H9 (cell line): ENCODE results near the gene MTA3. TPM values are rescaled to one million over a fixed set of nuclear protein-coding genes. Genes with fewer than 3 reads are reported as not detected.

Experiments
- DNase-seq: peaks from one replicate; pipeline ENCODE4 v3.0.0-alpha.2; 2017
- H2AFZ ChIP-seq: one replicate; pipeline ENCODE4 v1.6.1; 2013; ENCODE audit warnings: mild to moderate bottlenecking, low read length, control low read depth, moderate library complexity
- H2AK5ac ChIP-seq: 2 replicates; pipeline ENCODE4 v1.6.1; 2013; ENCODE audit warnings: low read length, control low read depth, mixed read lengths; ENCODE audit not compliant: insufficient read length
- H2BK120ac ChIP-seq: one replicate; pipeline ENCODE4 v1.6.1; 2013; ENCODE audit warnings: low read depth, mild to moderate bottlenecking, low read length, control low read depth, inconsistent platforms; ENCODE audit not compliant: poor library complexity, severe bottlenecking
- H2BK12ac ChIP-seq: 2 replicates; pipeline ENCODE4 v1.6.1; 2013; ENCODE audit warnings: low read length, control low read depth, mixed read lengths, low read depth; ENCODE audit not compliant: insufficient read length
- H2BK15ac ChIP-seq: 2 replicates; pipeline ENCODE4 v1.6.1; 2013; ENCODE audit warnings: low read depth, low read length, control low read depth
- H2BK20ac ChIP-seq: one replicate; pipeline ENCODE4 v1.6.1; 2013; ENCODE audit warnings: low read depth, mild to moderate bottlenecking, low read length, control low read depth, inconsistent platforms; ENCODE audit not compliant: poor library complexity, severe bottlenecking
- H2BK5ac ChIP-seq: 2 replicates; pipeline ENCODE4 v1.6.1; 2013; ENCODE audit warnings: low read length, control low read depth, mixed read lengths; ENCODE audit not compliant: insufficient read length
- H3K14ac ChIP-seq: 2 replicates; pipeline ENCODE4 v1.6.1; 2013; ENCODE audit warnings: low read length, control low read depth; ENCODE audit not compliant: insufficient read depth
- H3K18ac ChIP-seq: 2 replicates; pipeline ENCODE4 v1.6.1; 2013; ENCODE audit warnings: low read depth, mild to moderate bottlenecking, mixed read lengths, low read length, control low read depth; ENCODE audit not compliant: insufficient read length
- H3K23ac ChIP-seq: 2 replicates; pipeline ENCODE4 v1.6.1; 2013; ENCODE audit warnings: low read length, control low read depth, mixed read lengths, low read depth; ENCODE audit not compliant: insufficient read length
- H3K23me2 ChIP-seq: 2 replicates; pipeline ENCODE4 v1.6.1; 2013; ENCODE audit warnings: low read depth, mild to moderate bottlenecking, mixed read lengths, low read length, control low read depth; ENCODE audit not compliant: insufficient read length, poor library complexity, severe bottlenecking
- H3K27ac ChIP-seq: 2 replicates; pipeline ENCODE4 v1.5.1; 2013; ENCODE audit warnings: low read length, control low read depth, mixed read lengths, low read depth; ENCODE audit not compliant: insufficient read length
- H3K27me3 ChIP-seq: 2 replicates; pipeline ENCODE4 v1.6.1; 2013; ENCODE audit warnings: low read length, control low read depth, inconsistent platforms; ENCODE audit not compliant: insufficient read depth
- H3K4ac ChIP-seq: 2 replicates; pipeline ENCODE4 v1.6.1; 2013; ENCODE audit warnings: low read depth, mild to moderate bottlenecking, control low read depth, inconsistent platforms, low read length, moderate library complexity
- H3K4me1 ChIP-seq: 2 replicates; pipeline ENCODE4 v1.6.1; 2013; ENCODE audit warnings: low read length, control low read depth, inconsistent platforms; ENCODE audit not compliant: insufficient read depth
- H3K4me2 ChIP-seq: 2 replicates; pipeline ENCODE4 v1.6.1; 2013; ENCODE audit warnings: low read length, control low read depth, mixed read lengths; ENCODE audit not compliant: insufficient read length, insufficient read depth
- H3K56ac ChIP-seq: 2 replicates; pipeline ENCODE4 v1.6.1; 2013; ENCODE audit warnings: low read depth, mild to moderate bottlenecking, mixed read lengths, low read length, control low read depth; ENCODE audit not compliant: insufficient read length
- H3K79me1 ChIP-seq: 2 replicates; pipeline ENCODE4 v1.6.1; 2013; ENCODE audit warnings: low read depth, mild to moderate bottlenecking, moderate library complexity, low read length, control low read depth, inconsistent platforms; ENCODE audit not compliant: insufficient read depth, poor library complexity, severe bottlenecking
- H3K79me2 ChIP-seq: 2 replicates; pipeline ENCODE4 v1.6.1; 2013; ENCODE audit warnings: low read length, control low read depth, inconsistent platforms; ENCODE audit not compliant: insufficient read depth
- H3K9ac ChIP-seq: 2 replicates; pipeline ENCODE4 v1.6.1; 2013; ENCODE audit warnings: low read length, control low read depth, mixed read lengths; ENCODE audit not compliant: insufficient read length; ENCODE audit errors: extremely low read depth
- H3K9me3 ChIP-seq: one replicate; pipeline ENCODE4 v1.6.1; 2013; ENCODE audit warnings: low read depth, low read length, inconsistent platforms; ENCODE audit not compliant: control insufficient read depth
- H3T11ph ChIP-seq: one replicate; pipeline ENCODE4 v1.6.1; 2013; ENCODE audit warnings: mild to moderate bottlenecking, low read length, control low read depth, inconsistent platforms
- H4K20me1 ChIP-seq: one replicate; pipeline ENCODE4 v1.6.1; 2013; ENCODE audit not compliant: control insufficient read depth, insufficient read length, insufficient read depth
- H4K5ac ChIP-seq: 2 replicates; pipeline ENCODE4 v1.6.1; 2013; ENCODE audit warnings: low read depth, mild to moderate bottlenecking, mixed read lengths, low read length, control low read depth; ENCODE audit not compliant: insufficient read length
- H4K8ac ChIP-seq: replicated peaks from 2 replicates; pipeline ENCODE4 v1.6.1; 2013; ENCODE audit warnings: low read length, control low read depth, mixed read lengths, low read depth; ENCODE audit not compliant: insufficient read length
- H4K91ac ChIP-seq: 2 replicates; pipeline ENCODE4 v1.6.1; 2013; ENCODE audit warnings: low read depth, mild to moderate bottlenecking, moderate library complexity, mixed read lengths, low read length, control low read depth; ENCODE audit not compliant: insufficient read length
- H3K27ac Mint-ChIP-seq, 3 experiments: 2 replicates in 2 of 3; 3 replicates in 1 of 3; pipeline ENCODE4 v1.8.0; 2020 to 2021; ENCODE audit warnings: mixed read lengths in 3 of 3, mild to moderate bottlenecking in 1 of 3, moderate library complexity in 1 of 3
- H3K27me3 Mint-ChIP-seq: 2 replicates; pipeline ENCODE4 v1.8.0; 2021; ENCODE audit warnings: low read depth, mild to moderate bottlenecking, moderate library complexity, mixed read lengths
- H3K36me3 Mint-ChIP-seq, 3 experiments: 2 replicates in 2 of 3; 3 replicates in 1 of 3; pipeline ENCODE4 v1.8.0; 2020 to 2021; ENCODE audit warnings: low read depth in 3 of 3, mixed read lengths in 3 of 3; ENCODE audit not compliant: insufficient read depth in 1 of 3
- H3K4me1 Mint-ChIP-seq, 2 experiments: 2 replicates each; pipeline ENCODE4 v1.8.0; 2020; ENCODE audit warnings: mixed read lengths in 2 of 2
- H3K4me3 Mint-ChIP-seq, 2 experiments: 2 replicates in 1 of 2; 3 replicates in 1 of 2; pipeline ENCODE4 v1.8.0; 2020 to 2021; ENCODE audit warnings: mild to moderate bottlenecking in 2 of 2, mixed read lengths in 2 of 2, moderate library complexity in 1 of 2
- H3K9me3 Mint-ChIP-seq, 2 experiments: 2 replicates in 1 of 2; 3 replicates in 1 of 2; pipeline ENCODE4 v1.8.0; 2020; ENCODE audit warnings: mild to moderate bottlenecking in 2 of 2, mixed read lengths in 2 of 2, moderate library complexity in 1 of 2
- WGBS: extraction: QIAGEN DNeasy Blood & Tissue Kit; methylation state at CpG from one replicate; pipeline ENCODE4 v1.1.7; 2013; ENCODE audit warnings: missing lambda C conversion rate, low lambda C conversion rate, mixed read lengths; ENCODE audit not compliant: insufficient read length; ENCODE audit errors: extremely low coverage; 5-methylcytosine and 5-hydroxymethylcytosine counted together
- total RNA-seq: library from RNA; stranded (reverse); gene quantifications from 2 replicates; pipeline ENCODE4 v1.2.1, GENCODE V29; 2021
- TF ChIP-seq, protein P1 (sequence below): fragments of 200-600 bp; sonication (generic); conservative IDR thresholded peaks from 3 replicates; pipeline ENCODE4 v1.8.0; 2021; ENCODE audit warnings: antibody characterized with exemption, mild to moderate bottlenecking

MTA3 gene
- total RNA-seq, 1 experiment from 2014 or later, result 253 TPM

DNA sequence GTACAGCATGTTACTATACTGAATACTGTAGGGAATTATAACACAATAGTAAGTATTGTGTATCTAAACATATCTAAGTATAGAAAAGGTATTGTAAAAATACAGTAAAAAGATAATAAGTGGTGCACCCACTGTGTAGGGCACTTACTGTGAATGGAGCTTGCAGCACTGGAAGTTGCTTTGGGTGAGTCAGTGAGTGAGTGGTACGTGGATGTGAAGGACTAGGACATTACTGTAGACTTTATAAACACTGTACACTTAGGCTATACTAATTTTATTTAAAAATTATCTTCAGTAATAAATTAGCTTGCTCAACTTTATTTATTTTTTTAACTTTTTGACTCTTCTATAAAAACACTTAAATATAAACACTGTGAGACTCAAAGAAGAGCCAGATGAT, 82.6 kb downstream of the MTA3 start:
- peaks cover 3% of the 10 kb centered on the region for H3K79me1 ChIP-seq
- peaks cover 35 to 57% of the 10 kb centered on the region in 2 experiments for H3K4me1 Mint-ChIP-seq
- no peak overlapping the region for H2BK20ac ChIP-seq
- no peak overlapping the region for H2AK5ac ChIP-seq
- H3K27ac ChIP-seq, result no peak overlapping the region
- DNase-seq, result no peak
- H4K91ac ChIP-seq, result no peak overlapping the region
- no peak overlapping the region for H2BK5ac ChIP-seq
- H3K27me3 Mint-ChIP-seq, result no peaks in the 10 kb centered on the region; the same call in 1 of the 2 replicates
- H3K9me3 Mint-ChIP-seq, result no peaks in the 10 kb centered on the region
- no peak overlapping the region for H3K4ac ChIP-seq
- H3K9ac ChIP-seq, result no peak overlapping the region
- H3K9me3 ChIP-seq, result no peaks in the 10 kb centered on the region
- no peak overlapping the region for H2BK15ac ChIP-seq
- no peak overlapping the region for H3K18ac ChIP-seq
- no peak overlapping the region for H3K27ac Mint-ChIP-seq
- peaks cover 16 to 37% (median 33%) of the 10 kb centered on the region in 3 experiments for H3K36me3 Mint-ChIP-seq
- no peak overlapping the region for H2BK120ac ChIP-seq
- WGBS, result no CpG with 5 or more reads among the region's 1 CpG
- no peaks in the 10 kb centered on the region for H3K27me3 ChIP-seq
- no peak overlapping the region for H3K23ac ChIP-seq
- no peak overlapping the region for H4K5ac ChIP-seq
- H3K23me2 ChIP-seq, result no peaks in the 10 kb centered on the region
- no peak overlapping the region for H3K4me2 ChIP-seq
- no peaks in the 10 kb centered on the region for H4K20me1 ChIP-seq
- H2AFZ ChIP-seq, result no peak overlapping the region
- H3K79me2 ChIP-seq, result no peaks in the 10 kb centered on the region; the same call in 1 of the 2 replicates
- no peak overlapping the region for H3K4me3 Mint-ChIP-seq
- no peak overlapping the region for H4K8ac ChIP-seq
- no peak overlapping the region for H2BK12ac ChIP-seq
- H3K4me1 ChIP-seq, result no peaks in the 10 kb centered on the region
- TF ChIP-seq, protein P1, sequence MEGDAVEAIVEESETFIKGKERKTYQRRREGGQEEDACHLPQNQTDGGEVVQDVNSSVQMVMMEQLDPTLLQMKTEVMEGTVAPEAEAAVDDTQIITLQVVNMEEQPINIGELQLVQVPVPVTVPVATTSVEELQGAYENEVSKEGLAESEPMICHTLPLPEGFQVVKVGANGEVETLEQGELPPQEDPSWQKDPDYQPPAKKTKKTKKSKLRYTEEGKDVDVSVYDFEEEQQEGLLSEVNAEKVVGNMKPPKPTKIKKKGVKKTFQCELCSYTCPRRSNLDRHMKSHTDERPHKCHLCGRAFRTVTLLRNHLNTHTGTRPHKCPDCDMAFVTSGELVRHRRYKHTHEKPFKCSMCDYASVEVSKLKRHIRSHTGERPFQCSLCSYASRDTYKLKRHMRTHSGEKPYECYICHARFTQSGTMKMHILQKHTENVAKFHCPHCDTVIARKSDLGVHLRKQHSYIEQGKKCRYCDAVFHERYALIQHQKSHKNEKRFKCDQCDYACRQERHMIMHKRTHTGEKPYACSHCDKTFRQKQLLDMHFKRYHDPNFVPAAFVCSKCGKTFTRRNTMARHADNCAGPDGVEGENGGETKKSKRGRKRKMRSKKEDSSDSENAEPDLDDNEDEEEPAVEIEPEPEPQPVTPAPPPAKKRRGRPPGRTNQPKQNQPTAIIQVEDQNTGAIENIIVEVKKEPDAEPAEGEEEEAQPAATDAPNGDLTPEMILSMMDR, result no peak
- no peak overlapping the region for H3T11ph ChIP-seq
- H3K14ac ChIP-seq, result no peak overlapping the region
- no peak overlapping the region for H3K56ac ChIP-seq
